NCI-H526 treated with DMSO at 0.1 percent for 48 hours (cell line): ENCODE results near the gene TMEM88.
"Not testable (repeated sequence)": the region's sequence is repeated elsewhere in the genome, so short reads cannot be mapped to it uniquely, and the experiment has no call there.

Experiments
- DNase-seq: peaks from one replicate; lab custom pipeline; 2025; lab: John Stamatoyannopoulos, UW

The TMEM88 gene, protein sequence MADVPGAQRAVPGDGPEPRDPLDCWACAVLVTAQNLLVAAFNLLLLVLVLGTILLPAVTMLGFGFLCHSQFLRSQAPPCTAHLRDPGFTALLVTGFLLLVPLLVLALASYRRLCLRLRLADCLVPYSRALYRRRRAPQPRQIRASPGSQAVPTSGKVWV

DNA sequence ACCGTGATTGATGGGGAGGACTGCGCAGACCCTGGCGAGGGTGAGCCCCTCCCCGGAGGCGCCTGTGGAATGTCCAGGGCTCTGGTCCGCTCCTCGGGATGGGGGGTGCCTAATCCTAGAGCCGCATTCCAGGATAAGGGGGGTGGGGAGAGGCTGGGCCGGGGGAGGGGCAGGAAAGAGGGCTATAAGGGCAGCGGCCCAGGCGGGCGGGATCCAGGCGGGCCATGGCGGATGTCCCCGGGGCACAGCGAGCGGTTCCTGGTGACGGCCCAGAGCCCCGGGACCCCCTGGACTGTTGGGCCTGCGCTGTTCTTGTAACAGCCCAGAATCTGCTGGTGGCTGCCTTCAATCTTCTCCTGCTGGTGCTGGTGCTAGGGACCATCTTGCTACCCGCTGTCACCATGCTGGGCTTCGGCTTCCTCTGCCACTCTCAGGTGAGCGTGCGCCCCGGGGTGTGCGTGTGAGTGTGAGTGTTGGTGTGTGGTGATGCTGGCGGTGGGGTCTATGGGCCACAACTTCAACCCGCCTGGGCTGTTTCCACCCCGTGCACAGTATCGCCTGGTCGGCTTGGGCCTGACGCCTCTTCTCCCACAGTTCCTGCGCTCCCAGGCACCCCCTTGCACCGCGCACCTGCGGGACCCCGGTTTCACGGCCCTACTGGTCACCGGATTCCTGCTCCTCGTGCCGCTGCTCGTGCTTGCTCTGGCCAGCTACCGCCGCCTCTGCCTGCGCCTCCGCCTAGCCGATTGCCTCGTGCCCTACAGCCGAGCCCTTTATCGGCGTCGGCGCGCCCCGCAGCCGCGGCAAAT, at the start of gene TMEM88:
TSS of gene TMEM88 (plus strand) at position 216 of the 809 bp plus-strand sequence. CDS start at position 225, 9 bp downstream.
- DNase-seq = no peak

- no peak for DNase-seq
Observed at GRCh38 chr17:7806587-7806986, 48.3 kb upstream of the TMEM88 start.

GRCh38 chr17:7807206-7807605, 47.7 kb upstream of the TMEM88 start:
- no peak for DNase-seq

DNA sequence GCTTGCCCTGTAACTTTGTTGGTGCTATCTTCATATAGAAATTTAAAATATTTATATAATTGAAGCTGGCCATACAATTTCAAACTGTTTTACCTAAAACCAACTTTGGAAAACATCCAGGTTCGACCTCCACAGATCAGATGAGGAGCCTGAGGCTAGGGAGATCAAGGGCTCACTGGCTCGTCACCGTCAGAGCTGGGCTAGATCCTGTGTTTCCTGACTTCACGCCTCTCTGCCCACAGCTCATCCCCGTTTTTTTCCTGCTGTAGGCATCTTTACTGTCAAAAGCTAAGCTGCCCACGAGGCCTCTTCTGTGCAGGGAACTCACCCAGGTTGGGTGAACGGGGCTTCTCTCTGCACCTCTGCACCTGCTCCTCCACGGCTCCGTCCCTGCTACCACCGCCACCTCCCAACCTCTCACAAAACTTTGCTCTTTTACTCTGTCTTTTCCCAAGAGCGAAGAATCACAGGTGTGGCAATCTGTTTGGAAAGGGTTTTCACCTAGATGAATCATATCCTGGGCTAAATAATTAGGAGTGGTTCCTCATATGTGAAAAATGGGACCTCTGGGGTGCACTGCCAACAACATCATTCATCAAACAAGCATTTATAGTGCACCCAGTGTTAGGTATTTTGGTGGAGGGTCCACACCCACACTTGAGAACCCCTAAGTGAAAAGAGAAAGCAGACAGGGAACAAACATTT, 45.6 kb upstream of the TMEM88 start:
- no peak for DNase-seq

- DNase-seq = not testable (repeated sequence)
Observed at GRCh38 chr17:7809791-7810343, 45.0 kb upstream of the TMEM88 start.

DNA sequence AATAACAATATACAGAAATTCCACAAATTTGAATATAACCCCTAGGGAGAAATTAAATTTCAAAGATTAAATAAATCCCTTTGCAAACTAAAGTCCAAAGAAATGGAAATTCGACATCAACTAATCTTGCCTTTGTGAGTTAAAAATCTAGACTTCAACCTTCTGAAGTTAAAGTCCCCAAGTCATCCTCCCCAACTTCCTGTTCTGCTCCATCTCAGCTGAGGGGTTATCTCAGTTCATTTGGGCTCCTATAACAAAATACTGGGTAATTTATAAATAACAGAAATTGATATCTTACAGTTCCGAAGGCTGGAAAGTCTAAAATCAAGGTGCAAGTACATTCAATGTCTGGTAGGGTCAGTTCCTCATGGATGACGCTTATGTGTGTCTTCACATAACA, 43.6 kb upstream of the TMEM88 start:
- no peak for DNase-seq

DNA sequence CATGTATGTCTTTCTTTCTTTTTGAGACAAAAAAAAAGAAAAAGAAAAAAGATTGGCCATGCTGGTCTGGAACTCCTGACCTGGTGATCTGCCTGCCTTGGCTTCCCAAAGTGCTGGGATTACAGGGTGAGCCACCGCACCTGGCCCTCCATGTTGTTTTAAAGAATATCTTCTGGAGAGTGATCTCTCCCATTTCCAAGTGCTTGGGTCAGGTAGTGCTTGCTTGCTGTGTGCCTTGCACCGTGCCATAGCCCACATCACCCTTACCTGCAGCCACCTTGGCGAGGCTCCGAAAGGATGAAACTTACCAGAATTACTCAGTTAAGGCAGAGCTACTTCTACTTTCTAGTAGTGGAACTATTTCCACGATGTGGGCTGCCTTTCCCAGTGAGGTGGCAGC, 39.9 kb upstream of the TMEM88 start:
- DNase-seq = no peak

DNA sequence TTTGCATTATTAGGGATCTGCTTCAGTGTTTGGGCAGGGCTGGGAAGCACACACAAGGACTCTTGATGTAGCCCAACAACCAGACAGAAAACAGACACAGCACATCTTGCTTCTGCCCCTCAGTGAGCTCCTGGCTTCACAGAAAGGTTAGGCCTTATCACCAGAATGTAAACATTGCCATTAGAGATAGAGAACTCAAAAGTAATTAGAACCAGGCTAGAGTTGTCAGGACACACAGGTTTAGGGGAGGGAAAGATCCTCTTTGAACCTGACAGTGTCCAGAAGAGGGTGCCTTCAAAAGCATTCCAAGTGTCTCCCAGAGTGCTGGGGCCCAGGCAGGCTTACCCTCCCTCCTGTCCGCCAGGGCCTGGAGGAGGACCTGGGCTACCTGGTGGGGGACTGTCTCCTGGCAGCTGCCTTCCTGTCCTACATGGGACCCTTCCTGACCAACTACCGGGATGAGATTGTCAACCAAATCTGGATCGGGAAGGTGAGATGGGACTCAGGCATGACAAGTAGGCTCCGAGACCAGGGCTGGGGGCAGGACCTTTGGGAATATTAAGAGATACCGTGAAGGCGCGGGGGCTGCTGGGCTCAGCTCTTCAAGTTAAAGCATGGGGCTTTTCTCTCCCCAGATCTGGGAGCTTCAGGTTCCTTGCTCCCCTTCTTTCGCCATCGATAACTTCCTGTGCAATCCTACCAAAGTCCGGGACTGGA, 37.8 kb upstream of the TMEM88 start:
- DNase-seq = no peak

GRCh38 chr17:7817643-7817964, 37.3 kb upstream of the TMEM88 start:
- DNase-seq = no peak

- no peak for DNase-seq
Observed at GRCh38 chr17:7818026-7818425, 36.8 kb upstream of the TMEM88 start.

GRCh38 chr17:7818746-7819645, 35.9 kb upstream of the TMEM88 start:
- no peak for DNase-seq

GRCh38 chr17:7820231-7820630, 34.6 kb upstream of the TMEM88 start:
- DNase-seq = no peak

DNA sequence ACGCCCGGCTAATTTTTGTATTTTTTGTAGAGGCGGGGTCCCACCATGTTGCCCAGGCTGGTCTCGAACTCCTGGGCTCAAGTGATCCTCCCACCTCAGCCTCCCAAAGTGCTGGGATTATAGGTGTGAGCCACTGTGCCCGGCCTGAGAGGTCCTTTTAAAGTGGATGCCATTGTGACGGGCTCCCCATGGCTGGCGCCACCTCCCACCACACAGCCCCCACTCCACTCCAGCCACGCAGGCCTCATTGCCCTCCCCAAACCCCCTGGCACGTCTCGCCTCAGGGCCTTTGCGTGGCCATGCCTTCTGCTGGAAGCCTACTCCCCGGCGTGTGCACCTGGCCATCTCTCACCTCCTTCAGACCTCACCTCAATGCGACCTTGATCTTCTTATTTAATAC, 32.7 kb upstream of the TMEM88 start:
- no peak for DNase-seq

- DNase-seq = no peak
Observed at GRCh38 chr17:7823581-7824001, 31.3 kb upstream of the TMEM88 start.

- DNase-seq = no peak
Observed at GRCh38 chr17:7824021-7824924, 30.6 kb upstream of the TMEM88 start.

GRCh38 chr17:7825206-7825990, 29.5 kb upstream of the TMEM88 start:
- DNase-seq = no peak

GRCh38 chr17:7830616-7831015, 24.2 kb upstream of the TMEM88 start:
- DNase-seq = no peak

DNA sequence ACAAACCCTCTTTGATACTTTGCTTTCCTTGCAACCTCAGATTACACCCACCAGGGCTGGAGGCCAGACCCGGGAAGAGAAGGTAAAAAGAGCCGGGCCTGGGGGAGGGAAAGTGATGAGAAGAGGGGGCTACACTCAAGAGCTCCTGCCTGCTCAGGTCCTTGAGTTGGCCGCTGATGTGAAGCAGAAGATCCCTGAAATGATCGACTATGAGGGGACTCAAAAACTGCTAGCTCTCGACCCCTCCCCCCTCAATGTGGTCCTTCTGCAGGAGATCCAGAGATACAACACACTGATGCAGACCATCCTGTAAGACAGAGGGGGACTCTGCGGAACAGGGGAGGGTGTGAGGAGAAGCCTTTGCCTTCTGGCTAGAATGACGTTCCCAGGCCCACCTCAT, 23.6 kb upstream of the TMEM88 start:
- no peak for DNase-seq

DNA sequence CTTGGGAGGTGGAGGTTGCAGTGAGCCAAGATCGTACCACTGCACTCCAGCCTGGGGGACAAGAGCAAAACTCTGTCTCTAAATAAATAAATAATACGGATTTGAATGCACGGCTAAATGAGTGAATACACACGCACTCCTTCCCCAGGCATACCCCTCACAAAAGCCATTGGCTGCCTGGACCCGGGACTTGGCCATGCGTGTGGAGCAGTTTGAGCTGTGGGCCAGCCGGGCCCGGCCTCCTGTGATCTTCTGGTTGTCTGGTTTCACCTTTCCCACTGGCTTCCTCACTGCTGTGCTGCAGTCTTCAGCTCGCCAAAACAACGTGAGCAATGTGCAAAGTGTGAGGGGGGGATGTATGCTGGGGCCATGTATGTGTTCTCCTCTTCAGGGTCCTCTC, 22.4 kb upstream of the TMEM88 start:
- no peak for DNase-seq
